DND-41 (cell line): ENCODE measurements around the gene HSPG2.

ENCODE experiments used
- ATAC-seq: fragments of 200-7000 bp; cut with Tn5 transposase; 3 replicates; pipeline ENCODE4 v1.9.1; 2021; ENCODE audit warnings: low read depth; ENCODE audit not compliant: insufficient read depth
- DNase-seq: peaks from one replicate; pipeline ENCODE4 v3.0.0-alpha.2; 2020
- H2AFZ ChIP-seq: 2 replicates; pipeline ENCODE4 v1.6.0; 2012; ENCODE audit warnings: low read depth, low read length
- H3K27ac ChIP-seq: 2 replicates; pipeline ENCODE4 v1.5.1; 2012; ENCODE audit warnings: low read length, inconsistent platforms
- H3K27me3 ChIP-seq: fragments of 200-600 bp; sonication (generic); 2 replicates; pipeline ENCODE4 v1.6.0; 2012; ENCODE audit warnings: low read length, mild to moderate bottlenecking, inconsistent platforms; ENCODE audit not compliant: insufficient read depth, poor library complexity
- H3K36me3 ChIP-seq: 2 replicates; pipeline ENCODE4 v1.5.1; 2012; ENCODE audit warnings: low read length, inconsistent platforms; ENCODE audit not compliant: insufficient read depth
- H3K4me1 ChIP-seq: 2 replicates; pipeline ENCODE4 v1.5.1; 2012; ENCODE audit warnings: mild to moderate bottlenecking, low read length; ENCODE audit not compliant: insufficient read depth
- H3K4me2 ChIP-seq: 2 replicates; pipeline ENCODE4 v1.6.0; 2012; ENCODE audit warnings: mild to moderate bottlenecking, moderate library complexity, low read length, inconsistent platforms; ENCODE audit not compliant: insufficient read depth
- H3K4me3 ChIP-seq, 2 experiments: fragments of 200-600 bp in 1 of 2; shearing (Covaris generic) in 1 of 2; 2 replicates each; pipeline ENCODE4 v1.5.1; 2012 to 2016; ENCODE audit warnings: inconsistent platforms in 2 of 2, low read length in 2 of 2, mild to moderate bottlenecking in 2 of 2, low read depth in 1 of 2, moderate library complexity in 1 of 2
- H3K79me2 ChIP-seq: 2 replicates; pipeline ENCODE4 v1.6.0; 2012; ENCODE audit warnings: low read length, inconsistent platforms; ENCODE audit not compliant: insufficient read depth
- H3K9ac ChIP-seq: 2 replicates; pipeline ENCODE4 v1.6.0; 2012; ENCODE audit warnings: low read depth, mild to moderate bottlenecking, inconsistent platforms, low read length, moderate library complexity
- H3K9me3 ChIP-seq: 2 replicates; pipeline ENCODE4 v1.5.1; 2012; ENCODE audit warnings: low read length, moderate library complexity, mild to moderate bottlenecking, inconsistent platforms; ENCODE audit not compliant: insufficient read depth, severe bottlenecking
- H4K20me1 ChIP-seq: 2 replicates; pipeline ENCODE4 v1.6.0; 2012; ENCODE audit warnings: low read length; ENCODE audit not compliant: insufficient read depth
- CTCF ChIP-seq: IDR thresholded peaks from 2 replicates; pipeline ENCODE4 v1.5.1; 2012; ENCODE audit warnings: borderline replicate concordance, low read length, moderate library complexity, mild to moderate bottlenecking; ENCODE audit not compliant: poor library complexity, severe bottlenecking; ENCODE audit errors: extremely low read depth
- EZH2 ChIP-seq: IDR thresholded peaks from 3 replicates; pipeline ENCODE4 v1.6.1; 2012; ENCODE audit warnings: borderline replicate concordance, low read depth, mild to moderate bottlenecking, moderate library complexity, low read length, inconsistent platforms; ENCODE audit not compliant: severe bottlenecking

The HSPG2 gene

GRCh38 chr1:21952786-21953520 is 15.8 kb upstream of the HSPG2 start:
- no peak overlapping the region for H3K4me3 ChIP-seq
- peaks cover 9% of the 10 kb centered on the region for H4K20me1 ChIP-seq
- no peaks in the 10 kb centered on the region for H3K4me1 ChIP-seq
- no peak overlapping the region for H2AFZ ChIP-seq
- H3K4me2 ChIP-seq, result no peak overlapping the region
- H3K27ac ChIP-seq, result no peak overlapping the region
- ATAC-seq (no peak), DNase-seq (no peak)
- H3K9me3 ChIP-seq, result no peaks in the 10 kb centered on the region
- no peaks in the 10 kb centered on the region for H3K79me2 ChIP-seq
- TF ChIP-seq CTCF (no peak), EZH2 (no peak)
- peaks cover 10% of the 10 kb centered on the region for H3K27me3 ChIP-seq
- no peak overlapping the region for H3K9ac ChIP-seq
- no peaks in the 10 kb centered on the region for H3K36me3 ChIP-seq

- ATAC-seq, result no peak
- H3K9ac ChIP-seq, result no peak overlapping the region
Observed at GRCh38 chr1:21951226-21951870, 14.2 kb upstream of the HSPG2 start.

GRCh38 chr1:21950734-21951133 is 13.6 kb upstream of the HSPG2 start:
- Histone ChIP-seq H2AFZ (no peak overlapping the region), H3K9ac (no peak overlapping the region), H3K79me2 (no peaks in the 10 kb centered on the region), H3K4me2 (no peak overlapping the region), H3K4me1 (no peaks in the 10 kb centered on the region), H3K27ac (no peak overlapping the region), H3K4me3 (no peak overlapping the region), H3K36me3 (no peaks in the 10 kb centered on the region), H3K9me3 (no peaks in the 10 kb centered on the region), H4K20me1 (peaks cover 4% of the 10 kb centered on the region; the same call in 1 of the 2 replicates), H3K27me3 (peaks cover 10% of the 10 kb centered on the region)
- no peak for ATAC-seq
- no peak for DNase-seq
- TF ChIP-seq CTCF (no peak), EZH2 (no peak)

More at GRCh38 chr1:21951226-21951870, 14.2 kb upstream of the HSPG2 start:
- H4K20me1 ChIP-seq, result peaks cover 4% of the 10 kb centered on the region; the same call in 1 of the 2 replicates
- no peak overlapping the region for H3K4me2 ChIP-seq
- H3K27ac ChIP-seq, result no peak overlapping the region
- H3K27me3 ChIP-seq, result peaks cover 10% of the 10 kb centered on the region
- H2AFZ ChIP-seq, result no peak overlapping the region
- no peaks in the 10 kb centered on the region for H3K9me3 ChIP-seq
- DNase-seq, result no peak
- no peaks in the 10 kb centered on the region for H3K4me1 ChIP-seq
- no peaks in the 10 kb centered on the region for H3K79me2 ChIP-seq
- H3K36me3 ChIP-seq, result no peaks in the 10 kb centered on the region
- no peak overlapping the region for H3K4me3 ChIP-seq
- TF ChIP-seq CTCF (no peak), EZH2 (no peak)
